Measurements from ENCODE around the gene NAPSA.
"Not testable (repeated sequence)": the region's sequence is repeated elsewhere in the genome, so short reads cannot be mapped to it uniquely, and the experiment has no call there.

NAPSA gene

DNA sequence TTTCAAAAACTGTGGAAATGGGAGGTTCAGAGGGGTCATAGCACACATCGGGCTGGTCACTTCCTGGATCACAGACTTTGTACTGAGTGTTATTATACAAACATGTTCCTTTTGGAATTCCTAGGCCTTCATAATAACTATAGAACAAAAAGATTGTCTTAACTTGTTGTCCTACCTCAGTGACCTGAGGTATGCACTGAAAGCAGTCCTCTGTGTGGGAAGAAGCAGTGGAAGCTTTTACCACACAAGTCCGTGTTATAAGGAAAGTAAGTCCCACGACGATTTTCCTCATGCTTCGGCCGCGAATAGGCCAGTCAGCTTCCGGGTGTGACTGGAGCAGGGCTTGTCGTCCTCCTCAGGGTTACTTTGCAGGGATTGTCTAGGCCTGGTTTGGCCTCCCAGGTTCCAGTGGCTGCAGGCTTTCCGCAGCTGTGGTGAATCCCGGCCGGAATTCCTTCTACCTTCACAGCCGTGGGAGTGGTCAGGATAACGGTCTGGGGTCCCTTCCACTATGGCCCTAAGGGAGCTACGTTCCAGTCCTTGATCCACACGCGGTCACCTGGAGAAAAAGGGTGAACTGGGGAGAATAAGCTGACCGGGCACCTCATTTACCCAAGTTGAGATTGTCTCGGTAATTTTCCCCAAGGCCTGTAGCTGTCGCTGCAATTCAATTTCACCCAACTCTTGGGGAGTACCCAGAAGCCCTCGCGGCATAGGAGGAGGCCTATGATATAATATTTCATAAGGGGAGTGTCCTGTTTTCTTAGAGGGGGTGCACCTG, 16.0 kb downstream of the NAPSA start:
- Mint-ChIP-seq H3K9me3 (peaks cover 12% of the 10 kb centered on the region), H3K27ac (peak overlapping the region; percentile 95 to 98 (median 98)), H3K27me3 (ENCODE audit: low read depth) (peaks cover 5% of the 10 kb centered on the region), H3K4me1 (peaks cover 28% of the 10 kb centered on the region), H3K4me3 (no peak overlapping the region), H3K36me3 (ENCODE audit: low read depth) (peaks cover 22% of the 10 kb centered on the region)
- TF ChIP-seq, protein P1, sequence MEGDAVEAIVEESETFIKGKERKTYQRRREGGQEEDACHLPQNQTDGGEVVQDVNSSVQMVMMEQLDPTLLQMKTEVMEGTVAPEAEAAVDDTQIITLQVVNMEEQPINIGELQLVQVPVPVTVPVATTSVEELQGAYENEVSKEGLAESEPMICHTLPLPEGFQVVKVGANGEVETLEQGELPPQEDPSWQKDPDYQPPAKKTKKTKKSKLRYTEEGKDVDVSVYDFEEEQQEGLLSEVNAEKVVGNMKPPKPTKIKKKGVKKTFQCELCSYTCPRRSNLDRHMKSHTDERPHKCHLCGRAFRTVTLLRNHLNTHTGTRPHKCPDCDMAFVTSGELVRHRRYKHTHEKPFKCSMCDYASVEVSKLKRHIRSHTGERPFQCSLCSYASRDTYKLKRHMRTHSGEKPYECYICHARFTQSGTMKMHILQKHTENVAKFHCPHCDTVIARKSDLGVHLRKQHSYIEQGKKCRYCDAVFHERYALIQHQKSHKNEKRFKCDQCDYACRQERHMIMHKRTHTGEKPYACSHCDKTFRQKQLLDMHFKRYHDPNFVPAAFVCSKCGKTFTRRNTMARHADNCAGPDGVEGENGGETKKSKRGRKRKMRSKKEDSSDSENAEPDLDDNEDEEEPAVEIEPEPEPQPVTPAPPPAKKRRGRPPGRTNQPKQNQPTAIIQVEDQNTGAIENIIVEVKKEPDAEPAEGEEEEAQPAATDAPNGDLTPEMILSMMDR (IDR thresholded peaks at IDR 0.05; ENCODE audit: unreplicated experiment in 3 of 3) = peak in 2 of 3 experiments; percentile 12 to 15

DNA sequence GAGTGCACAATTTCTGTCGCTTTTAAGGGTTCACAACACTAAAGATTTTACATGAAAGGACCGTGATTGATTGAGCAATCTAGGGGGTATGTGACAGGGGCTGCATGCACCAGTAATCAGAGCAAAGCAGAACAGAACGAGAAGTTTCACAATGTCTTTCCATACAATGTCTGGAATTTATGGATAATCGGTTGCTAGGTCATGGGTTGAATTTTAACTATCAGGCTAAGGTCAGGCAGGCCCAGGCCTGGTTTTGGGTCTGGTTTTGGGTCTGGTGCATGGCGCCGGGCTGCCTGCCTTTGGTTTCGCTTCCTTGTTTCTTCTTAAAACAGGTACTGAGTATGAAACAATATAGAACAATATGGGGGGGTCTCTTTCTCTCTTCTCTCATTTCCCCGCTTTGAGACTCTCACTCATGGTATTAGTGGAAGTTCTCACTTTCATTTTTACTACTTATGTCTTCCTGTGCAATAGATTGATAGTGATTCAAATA, 18.3 kb downstream of the NAPSA start:
- peaks cover 28% of the 10 kb centered on the region for H3K4me1 Mint-ChIP-seq

DNA sequence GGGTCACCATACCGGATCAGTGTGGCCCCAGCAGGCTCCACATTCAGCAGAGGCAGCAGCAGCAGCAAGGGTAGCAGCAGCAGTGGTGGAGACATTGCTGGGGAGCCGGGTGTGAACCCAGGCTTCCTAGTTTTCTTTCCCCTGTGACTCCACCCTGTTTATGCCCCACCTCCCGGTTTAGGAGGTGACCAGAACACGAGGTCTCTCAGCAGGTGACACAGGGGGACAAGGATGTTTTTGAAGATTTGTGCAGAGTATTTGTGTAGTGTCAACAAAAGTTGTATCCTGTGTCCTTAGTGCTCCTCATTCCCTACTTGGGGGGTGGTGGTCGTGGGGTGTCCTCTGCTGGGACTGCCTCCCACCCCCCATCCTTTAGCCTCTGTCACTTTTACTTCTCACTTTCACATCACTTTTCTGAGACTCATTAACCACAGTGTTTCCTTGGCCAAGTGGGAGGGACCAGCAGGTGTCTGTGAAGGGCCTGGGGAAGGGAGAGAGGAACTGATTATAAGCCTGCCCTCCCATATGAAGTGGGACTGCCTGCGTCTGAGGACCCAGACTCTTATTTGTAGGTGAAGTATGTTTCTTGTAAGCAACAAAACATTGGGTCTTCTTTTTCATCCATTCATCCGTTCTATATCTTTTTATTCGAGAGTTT, 20.6 kb downstream of the NAPSA start:
- TF ChIP-seq, protein P1 (IDR thresholded peaks at IDR 0.05; ENCODE audit: unreplicated experiment in 3 of 3) = no peak
- Mint-ChIP-seq H3K36me3 (ENCODE audit: low read depth) (peaks cover 39% of the 10 kb centered on the region), H3K9me3 (peaks cover 16% of the 10 kb centered on the region), H3K27me3 (ENCODE audit: low read depth) (peaks cover 5% of the 10 kb centered on the region), H3K4me1 (peaks cover 28% of the 10 kb centered on the region), H3K27ac (no peak overlapping the region), H3K4me3 (no peak overlapping the region)

More for the DNA sequence above, 18.3 kb downstream of the NAPSA start:
- Mint-ChIP-seq H3K27ac (peak overlapping the region; percentile 96 to 98 (median 98)), H3K9me3 (peaks cover 16% of the 10 kb centered on the region), H3K4me3 (peak overlapping the region in 2 of 3 experiments; percentile 13 to 24), H3K36me3 (ENCODE audit: low read depth) (peaks cover 33% of the 10 kb centered on the region)
- H3K27me3 Mint-ChIP-seq (ENCODE audit: low read depth) = not testable (repeated sequence)

DNA sequence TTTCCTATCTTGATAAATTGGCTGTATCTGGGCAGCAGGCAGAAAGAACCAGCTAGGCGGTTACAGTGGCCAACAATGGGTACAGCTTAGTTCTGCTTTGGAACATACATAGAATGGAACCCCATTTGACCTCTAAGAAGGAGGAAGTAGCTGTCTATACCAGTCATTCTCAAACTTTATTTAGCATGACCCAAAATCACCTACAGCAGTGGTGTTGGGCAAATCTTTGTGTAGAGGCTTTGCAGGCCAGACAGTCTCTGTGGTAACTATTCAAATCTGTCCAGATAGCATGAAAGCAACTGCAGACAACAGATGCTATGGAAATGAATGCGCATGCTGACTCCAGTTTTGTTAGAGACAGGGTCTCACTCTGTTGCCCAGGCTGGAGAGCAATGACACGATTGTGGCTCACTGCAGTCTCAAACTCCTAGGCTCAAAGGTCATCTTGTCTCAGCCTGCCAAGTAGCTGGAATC, 24.3 kb downstream of the NAPSA start:
- H3K27me3 Mint-ChIP-seq (ENCODE audit: low read depth) = peaks cover 5% of the 10 kb centered on the region
- H3K4me3 Mint-ChIP-seq = no peak overlapping the region
- H3K27ac Mint-ChIP-seq = no peak overlapping the region
- TF ChIP-seq, protein P1 (IDR thresholded peaks at IDR 0.05; ENCODE audit: unreplicated experiment in 3 of 3) = no peak
- H3K4me1 Mint-ChIP-seq = no peaks in the 10 kb centered on the region
- peaks cover 15% of the 10 kb centered on the region for H3K9me3 Mint-ChIP-seq
- H3K36me3 Mint-ChIP-seq (ENCODE audit: low read depth) = peaks cover 40% of the 10 kb centered on the region

DNA sequence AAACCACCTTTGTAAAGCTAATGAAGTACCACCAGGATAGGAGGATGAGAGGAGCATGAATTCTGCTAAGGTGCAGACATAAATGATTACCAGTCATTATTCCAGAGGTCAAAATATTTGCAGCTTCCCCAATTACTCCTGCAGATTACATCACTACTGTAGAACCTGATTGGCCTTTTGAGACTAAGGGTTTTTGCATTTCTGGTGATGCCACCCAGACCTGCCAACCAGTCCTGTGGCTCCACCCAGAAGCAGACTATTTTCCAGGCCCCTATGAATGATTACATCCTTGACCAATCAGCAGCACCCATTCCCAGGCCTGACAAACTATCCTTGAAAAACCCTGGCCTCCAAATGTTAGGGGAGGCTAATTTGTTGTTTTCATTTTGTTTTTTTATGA, 25.1 kb downstream of the NAPSA start:
- Mint-ChIP-seq H3K4me3 (no peak overlapping the region), H3K36me3 (ENCODE audit: low read depth) (peaks cover 42% of the 10 kb centered on the region), H3K27me3 (ENCODE audit: low read depth) (peaks cover 5% of the 10 kb centered on the region), H3K27ac (no peak overlapping the region), H3K4me1 (no peaks in the 10 kb centered on the region), H3K9me3 (peaks cover 18% of the 10 kb centered on the region)
- TF ChIP-seq, protein P1 (IDR thresholded peaks at IDR 0.05; ENCODE audit: unreplicated experiment in 3 of 3) = no peak

DNA sequence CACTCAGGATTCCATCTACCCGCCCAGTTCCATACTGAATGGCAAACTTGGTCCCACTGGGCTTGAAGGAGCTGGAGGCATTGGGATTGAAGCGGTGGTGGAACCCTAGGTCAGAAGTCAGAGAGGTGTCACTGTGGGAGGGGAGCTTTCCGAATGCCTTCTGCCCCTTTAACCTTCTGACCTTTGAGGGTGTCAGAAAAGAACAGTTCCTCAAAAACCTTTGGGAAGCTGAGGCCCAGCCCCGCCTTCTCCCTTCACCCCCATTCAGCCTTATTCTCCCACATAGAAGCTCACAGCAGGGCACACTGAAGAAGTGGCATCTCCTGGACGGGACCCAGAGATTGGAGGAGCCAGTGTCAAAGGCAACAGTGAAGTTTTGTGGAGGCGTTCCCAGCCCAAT, 28.4 kb downstream of the NAPSA start:
- H3K4me3 Mint-ChIP-seq; H3K27me3 Mint-ChIP-seq (ENCODE audit: low read depth); H3K27ac Mint-ChIP-seq: not testable (repeated sequence)
- Mint-ChIP-seq H3K36me3 (ENCODE audit: low read depth) (peaks cover 23% of the 10 kb centered on the region), H3K4me1 (peaks cover 17% of the 10 kb centered on the region), H3K9me3 (peaks cover 16% of the 10 kb centered on the region)
